ENCODE results near the gene FRY.

FRY gene

DNA sequence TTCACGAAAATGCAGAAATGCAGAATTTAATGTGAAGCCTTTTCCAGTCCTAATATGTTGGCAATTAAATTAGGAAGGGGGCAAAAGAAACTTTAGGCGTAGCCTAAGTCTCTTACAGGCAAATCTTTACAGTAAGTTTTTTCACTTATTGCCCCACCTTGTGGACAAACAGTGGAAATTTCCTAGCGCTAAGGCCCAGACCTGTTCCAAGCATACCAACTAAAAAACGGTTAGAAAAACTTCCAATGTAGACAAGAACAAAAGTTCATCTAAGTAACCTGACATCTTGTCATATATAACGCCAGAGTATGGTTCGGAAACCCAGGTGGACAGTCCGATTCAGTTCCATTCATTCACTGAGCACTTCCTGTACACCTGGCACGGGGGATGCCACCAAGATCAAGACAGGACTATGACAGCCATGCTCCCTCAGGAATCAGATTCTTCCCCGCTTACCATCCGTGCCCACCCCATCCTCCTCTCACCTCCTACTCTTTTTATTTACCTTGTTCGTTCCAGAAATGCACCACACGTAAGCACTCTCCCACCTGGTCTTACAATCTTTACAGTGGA is 278.6 kb downstream of the FRY start:
- no peaks in the 10 kb centered on the region for H3K9me3 ChIP-seq (ENCODE audit: control insufficient read depth, insufficient read depth, low read length)
- H3K36me3 ChIP-seq (ENCODE audit: control insufficient read depth, insufficient read depth, low read length) = no peaks in the 10 kb centered on the region
- DNase-seq (ENCODE audit: low read depth, low spot score) = peak; percentile 25
- H3K4me3 ChIP-seq (ENCODE audit: low read length) = no peak overlapping the region
- no peaks in the 10 kb centered on the region for H3K4me1 ChIP-seq (ENCODE audit: control insufficient read depth, insufficient read depth, low read length)
- no peaks in the 10 kb centered on the region for H3K27me3 ChIP-seq (ENCODE audit: control insufficient read depth, insufficient read depth, low read length)
- H3K27ac ChIP-seq (ENCODE audit: low read length) = no peak overlapping the region
- WGBS (ENCODE audit: insufficient coverage, insufficient read length) = no CpG with 5 or more reads among the region's 12 CpGs

DNA sequence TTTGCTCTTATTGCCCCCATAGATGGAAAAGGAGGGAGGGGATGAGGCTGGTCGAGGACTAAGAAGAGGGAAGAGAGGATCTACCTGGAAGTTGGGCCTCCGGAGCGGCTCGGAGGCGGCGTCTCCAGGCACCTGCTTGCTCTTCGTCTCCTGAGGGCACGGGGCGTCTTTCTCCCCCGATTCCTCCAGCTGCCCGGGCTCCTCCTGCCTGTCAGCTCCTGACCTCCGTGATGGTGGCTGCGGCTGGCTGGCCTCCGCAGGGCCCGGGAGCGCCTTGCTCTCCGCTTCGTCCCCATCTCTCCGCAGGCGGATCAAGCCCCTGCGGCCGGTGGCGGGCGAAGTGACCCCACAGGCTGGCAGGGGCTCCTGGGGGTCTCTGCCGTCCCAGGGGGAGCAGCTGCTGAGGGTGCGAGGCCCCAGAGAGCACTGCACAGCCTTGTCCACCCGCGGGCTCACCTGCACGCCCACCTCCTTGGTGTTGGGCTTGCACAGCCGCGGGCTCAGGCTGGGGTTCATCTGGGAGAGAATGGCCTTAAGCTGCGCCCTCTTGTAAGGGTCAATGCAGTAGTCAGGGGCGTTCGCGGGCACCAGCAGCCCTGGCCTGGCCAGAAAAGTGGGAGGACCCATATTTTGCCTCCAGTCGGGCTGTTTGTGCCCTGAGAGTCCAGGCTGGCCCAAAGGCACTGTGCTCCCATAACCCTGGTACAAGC is 279.8 kb downstream of the FRY start:
- Histone ChIP-seq H3K27ac (ENCODE audit: low read length) (no peak overlapping the region), H3K4me3 (ENCODE audit: low read length) (no peak overlapping the region), H3K27me3 (ENCODE audit: control insufficient read depth, insufficient read depth, low read length) (no peaks in the 10 kb centered on the region), H3K4me1 (ENCODE audit: control insufficient read depth, insufficient read depth, low read length) (no peaks in the 10 kb centered on the region), H3K36me3 (ENCODE audit: control insufficient read depth, insufficient read depth, low read length) (no peaks in the 10 kb centered on the region), H3K9me3 (ENCODE audit: control insufficient read depth, insufficient read depth, low read length) (no peaks in the 10 kb centered on the region)
- no CpG with 5 or more reads among the region's 36 CpGs for WGBS (ENCODE audit: insufficient coverage, insufficient read length)
- DNase-seq (ENCODE audit: low read depth, low spot score) = no peak

DNA sequence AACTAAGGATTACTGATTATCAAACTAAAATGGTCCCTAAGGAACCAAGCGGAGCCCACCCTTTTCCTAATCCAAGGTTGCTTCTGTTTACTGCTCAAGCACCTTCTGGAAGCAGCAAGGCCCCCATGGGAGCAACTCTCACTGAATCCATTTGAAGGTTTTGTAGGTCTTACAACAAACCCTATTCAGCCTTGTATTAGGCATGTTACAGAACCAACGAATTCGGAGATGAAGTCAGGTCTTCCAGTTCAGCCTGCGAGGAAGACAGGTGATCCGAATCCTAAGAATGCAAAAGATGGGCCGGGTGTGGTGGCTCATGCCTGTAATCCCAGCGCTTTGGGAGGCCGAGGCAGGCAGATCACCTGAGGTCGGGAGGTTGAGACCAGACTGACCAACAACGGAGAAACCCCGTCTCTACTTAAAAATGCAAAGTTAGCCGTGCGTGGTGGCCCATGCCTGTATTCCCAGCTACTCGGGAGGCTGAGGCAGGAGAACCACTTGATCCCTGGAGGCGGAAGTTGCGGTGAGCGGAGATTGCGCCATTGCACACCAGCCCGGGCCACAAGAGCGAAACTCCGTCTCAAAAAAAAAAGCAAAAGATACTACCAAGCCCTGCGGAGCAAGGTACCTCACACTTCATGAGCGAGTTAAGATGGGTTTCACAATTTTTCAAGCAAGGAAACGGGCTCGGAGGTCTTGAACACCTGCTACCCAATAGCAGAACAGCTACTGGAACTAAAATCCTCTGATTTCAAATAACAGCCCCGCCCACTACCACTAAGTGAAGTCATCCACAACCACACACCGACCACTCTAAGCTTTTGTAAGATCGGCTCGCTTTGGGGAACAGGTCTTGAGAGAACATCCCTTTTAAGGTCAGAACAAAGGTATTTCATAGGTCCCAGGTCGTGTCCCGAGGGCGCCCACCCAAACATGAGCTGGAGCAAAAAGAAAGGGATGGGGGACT is 283.0 kb downstream of the FRY start:
- Histone ChIP-seq H3K36me3 (ENCODE audit: control insufficient read depth, insufficient read depth, low read length) (no peaks in the 10 kb centered on the region), H3K9me3 (ENCODE audit: control insufficient read depth, insufficient read depth, low read length) (no peaks in the 10 kb centered on the region), H3K27me3 (ENCODE audit: control insufficient read depth, insufficient read depth, low read length) (no peaks in the 10 kb centered on the region), H3K4me3 (ENCODE audit: low read length) (peak overlapping the region; percentile 58; the same call in 1 of the 2 replicates), H3K4me1 (ENCODE audit: control insufficient read depth, insufficient read depth, low read length) (no peaks in the 10 kb centered on the region), H3K27ac (ENCODE audit: low read length) (no peak overlapping the region)
- WGBS (ENCODE audit: insufficient coverage, insufficient read length) = no CpG with 5 or more reads among the region's 32 CpGs
- DNase-seq (ENCODE audit: low read depth, low spot score) = peak; percentile 9

DNA sequence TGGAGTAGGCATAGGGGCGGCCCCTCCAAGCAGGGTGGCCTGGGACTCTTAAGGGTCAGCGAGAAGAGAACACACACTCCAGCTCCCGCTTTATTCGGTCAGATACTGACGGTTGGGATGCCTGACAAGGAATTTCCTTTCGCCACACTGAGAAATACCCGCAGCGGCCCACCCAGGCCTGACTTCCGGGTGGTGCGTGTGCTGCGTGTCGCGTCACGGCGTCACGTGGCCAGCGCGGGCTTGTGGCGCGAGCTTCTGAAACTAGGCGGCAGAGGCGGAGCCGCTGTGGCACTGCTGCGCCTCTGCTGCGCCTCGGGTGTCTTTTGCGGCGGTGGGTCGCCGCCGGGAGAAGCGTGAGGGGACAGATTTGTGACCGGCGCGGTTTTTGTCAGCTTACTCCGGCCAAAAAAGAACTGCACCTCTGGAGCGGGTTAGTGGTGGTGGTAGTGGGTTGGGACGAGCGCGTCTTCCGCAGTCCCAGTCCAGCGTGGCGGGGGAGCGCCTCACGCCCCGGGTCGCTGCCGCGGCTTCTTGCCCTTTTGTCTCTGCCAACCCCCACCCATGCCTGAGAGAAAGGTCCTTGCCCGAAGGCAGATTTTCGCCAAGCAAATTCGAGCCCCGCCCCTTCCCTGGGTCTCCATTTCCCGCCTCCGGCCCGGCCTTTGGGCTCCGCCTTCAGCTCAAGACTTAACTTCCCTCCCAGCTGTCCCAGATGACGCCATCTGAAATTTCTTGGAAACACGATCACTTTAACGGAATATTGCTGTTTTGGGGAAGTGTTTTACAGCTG is 283.9 kb downstream of the FRY start, which contains the start of the genes BRCA2 and ZAR1L:
Gene BRCA2 (plus strand): TSS at position 271 of the 790 bp plus-strand sequence. CDS start 953 bp downstream, outside the sequence.
Gene ZAR1L (minus strand): TSS at position 126 of the 790 bp plus-strand sequence. CDS start 3,438 bp downstream, outside the sequence.
- Histone ChIP-seq H3K36me3 (ENCODE audit: control insufficient read depth, insufficient read depth, low read length) (no peaks in the 10 kb centered on the region), H3K27ac (ENCODE audit: low read length) (no peak within 1 kb of the TSS), H3K27me3 (ENCODE audit: control insufficient read depth, insufficient read depth, low read length) (no peaks in the 10 kb centered on the region), H3K4me1 (ENCODE audit: control insufficient read depth, insufficient read depth, low read length) (no peaks in the 10 kb centered on the region), H3K9me3 (ENCODE audit: control insufficient read depth, insufficient read depth, low read length) (no peaks in the 10 kb centered on the region), H3K4me3 (ENCODE audit: low read length) (peak within 1 kb of the TSS; percentile 58; the same call in 1 of the 2 replicates)
- peak; percentile 55 for DNase-seq (ENCODE audit: low read depth, low spot score)
- WGBS (ENCODE audit: insufficient coverage, insufficient read length) = no CpG with 5 or more reads among the region's 60 CpGs

DNA sequence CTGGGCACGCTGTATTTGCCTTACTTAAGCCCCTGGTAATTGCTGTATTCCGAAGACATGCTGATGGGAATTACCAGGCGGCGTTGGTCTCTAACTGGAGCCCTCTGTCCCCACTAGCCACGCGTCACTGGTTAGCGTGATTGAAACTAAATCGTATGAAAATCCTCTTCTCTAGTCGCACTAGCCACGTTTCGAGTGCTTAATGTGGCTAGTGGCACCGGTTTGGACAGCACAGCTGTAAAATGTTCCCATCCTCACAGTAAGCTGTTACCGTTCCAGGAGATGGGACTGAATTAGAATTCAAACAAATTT is 284.4 kb downstream of the FRY start:
- no peak for DNase-seq (ENCODE audit: low read depth, low spot score)
- no peaks in the 10 kb centered on the region for H3K4me1 ChIP-seq (ENCODE audit: control insufficient read depth, insufficient read depth, low read length)
- H3K27ac ChIP-seq (ENCODE audit: low read length) = no peak overlapping the region
- no CpG with 5 or more reads among the region's 13 CpGs for WGBS (ENCODE audit: insufficient coverage, insufficient read length)
- H3K27me3 ChIP-seq (ENCODE audit: control insufficient read depth, insufficient read depth, low read length) = no peaks in the 10 kb centered on the region
- peak overlapping the region; percentile 58; the same call in 1 of the 2 replicates for H3K4me3 ChIP-seq (ENCODE audit: low read length)
- H3K36me3 ChIP-seq (ENCODE audit: control insufficient read depth, insufficient read depth, low read length) = no peaks in the 10 kb centered on the region
- no peaks in the 10 kb centered on the region for H3K9me3 ChIP-seq (ENCODE audit: control insufficient read depth, insufficient read depth, low read length)

DNA sequence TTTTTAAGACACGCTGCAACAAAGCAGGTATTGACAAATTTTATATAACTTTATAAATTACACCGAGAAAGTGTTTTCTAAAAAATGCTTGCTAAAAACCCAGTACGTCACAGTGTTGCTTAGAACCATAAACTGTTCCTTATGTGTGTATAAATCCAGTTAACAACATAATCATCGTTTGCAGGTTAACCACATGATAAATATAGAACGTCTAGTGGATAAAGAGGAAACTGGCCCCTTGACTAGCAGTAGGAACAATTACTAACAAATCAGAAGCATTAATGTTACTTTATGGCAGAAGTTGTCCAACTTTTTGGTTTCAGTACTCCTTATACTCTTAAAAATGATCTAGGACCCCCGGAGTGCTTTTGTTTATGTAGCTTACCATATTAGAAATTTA is 284.9 kb downstream of the FRY start:
- Histone ChIP-seq H3K4me3 (ENCODE audit: low read length) (no peak overlapping the region; the same call in 1 of the 2 replicates), H3K9me3 (ENCODE audit: control insufficient read depth, insufficient read depth, low read length) (no peaks in the 10 kb centered on the region), H3K36me3 (ENCODE audit: control insufficient read depth, insufficient read depth, low read length) (no peaks in the 10 kb centered on the region), H3K4me1 (ENCODE audit: control insufficient read depth, insufficient read depth, low read length) (no peaks in the 10 kb centered on the region), H3K27ac (ENCODE audit: low read length) (no peak overlapping the region), H3K27me3 (ENCODE audit: control insufficient read depth, insufficient read depth, low read length) (no peaks in the 10 kb centered on the region)
- no CpG with 5 or more reads among the region's 6 CpGs for WGBS (ENCODE audit: insufficient coverage, insufficient read length)
- no peak for DNase-seq (ENCODE audit: low read depth, low spot score)

DNA sequence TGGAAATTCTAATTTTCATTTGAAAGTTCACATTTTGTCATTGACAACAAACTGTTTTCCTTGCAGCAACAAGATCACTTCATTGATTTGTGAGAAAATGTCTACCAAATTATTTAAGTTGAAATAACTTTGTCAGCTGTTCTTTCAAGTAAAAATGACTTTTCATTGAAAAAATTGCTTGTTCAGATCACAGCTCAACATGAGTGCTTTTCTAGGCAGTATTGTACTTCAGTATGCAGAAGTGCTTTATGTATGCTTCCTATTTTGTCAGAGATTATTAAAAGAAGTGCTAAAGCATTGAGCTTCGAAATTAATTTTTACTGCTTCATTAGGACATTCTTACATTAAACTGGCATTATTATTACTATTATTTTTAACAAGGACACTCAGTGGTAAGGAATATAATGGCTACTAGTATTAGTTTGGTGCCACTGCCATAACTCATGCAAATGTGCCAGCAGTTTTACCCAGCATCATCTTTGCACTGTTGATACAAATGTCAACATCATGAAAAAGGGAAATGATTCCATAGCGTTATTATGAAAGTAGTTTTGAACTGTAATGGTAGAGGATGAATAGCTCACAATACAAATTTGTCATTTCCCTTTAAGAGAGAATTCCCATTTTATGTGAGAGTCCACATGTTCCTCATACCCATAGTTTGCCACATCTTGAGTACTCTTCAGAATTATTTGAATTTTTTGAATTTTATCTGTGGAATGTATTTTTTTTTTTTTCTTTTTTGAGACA is 286.3 kb downstream of the FRY start:
- WGBS (ENCODE audit: insufficient coverage, insufficient read length) = no CpG with 5 or more reads among the region's 2 CpGs
- no peaks in the 10 kb centered on the region for H3K4me1 ChIP-seq (ENCODE audit: control insufficient read depth, insufficient read depth, low read length)
- H3K27ac ChIP-seq (ENCODE audit: low read length) = no peak overlapping the region
- no peaks in the 10 kb centered on the region for H3K9me3 ChIP-seq (ENCODE audit: control insufficient read depth, insufficient read depth, low read length)
- no peak overlapping the region for H3K4me3 ChIP-seq (ENCODE audit: low read length)
- H3K36me3 ChIP-seq (ENCODE audit: control insufficient read depth, insufficient read depth, low read length) = no peaks in the 10 kb centered on the region
- no peaks in the 10 kb centered on the region for H3K27me3 ChIP-seq (ENCODE audit: control insufficient read depth, insufficient read depth, low read length)
- DNase-seq (ENCODE audit: low read depth, low spot score) = no peak

DNA sequence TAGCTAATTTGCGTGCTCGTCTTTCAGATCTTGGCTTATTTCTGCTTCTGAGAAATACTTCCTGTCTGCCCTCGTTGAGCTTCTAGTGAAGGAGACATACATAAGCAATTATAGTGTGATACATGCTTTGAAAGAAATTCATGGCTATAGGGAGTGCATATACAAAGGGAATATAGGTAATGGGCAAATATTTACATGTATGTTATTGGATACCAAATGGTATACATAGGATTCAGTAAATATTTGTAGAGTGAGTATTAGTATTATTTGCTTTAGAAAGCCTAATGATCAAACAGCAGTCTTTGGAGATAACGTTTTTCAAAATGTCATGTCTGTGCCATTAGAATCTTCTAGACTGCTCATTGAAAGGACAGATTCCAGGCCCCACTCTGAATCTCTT is 289.0 kb downstream of the FRY start:
- Histone ChIP-seq H3K27me3 (ENCODE audit: control insufficient read depth, insufficient read depth, low read length) (no peaks in the 10 kb centered on the region), H3K4me1 (ENCODE audit: control insufficient read depth, insufficient read depth, low read length) (no peaks in the 10 kb centered on the region), H3K9me3 (ENCODE audit: control insufficient read depth, insufficient read depth, low read length) (no peaks in the 10 kb centered on the region), H3K27ac (ENCODE audit: low read length) (no peak overlapping the region), H3K36me3 (ENCODE audit: control insufficient read depth, insufficient read depth, low read length) (no peaks in the 10 kb centered on the region), H3K4me3 (ENCODE audit: low read length) (no peak overlapping the region)
- no CpG with 5 or more reads among the region's 4 CpGs for whole genome bisulfite sequencing (ENCODE audit: insufficient coverage, insufficient read length)
- no peak for DNase-seq (ENCODE audit: low read depth, low spot score)

DNA sequence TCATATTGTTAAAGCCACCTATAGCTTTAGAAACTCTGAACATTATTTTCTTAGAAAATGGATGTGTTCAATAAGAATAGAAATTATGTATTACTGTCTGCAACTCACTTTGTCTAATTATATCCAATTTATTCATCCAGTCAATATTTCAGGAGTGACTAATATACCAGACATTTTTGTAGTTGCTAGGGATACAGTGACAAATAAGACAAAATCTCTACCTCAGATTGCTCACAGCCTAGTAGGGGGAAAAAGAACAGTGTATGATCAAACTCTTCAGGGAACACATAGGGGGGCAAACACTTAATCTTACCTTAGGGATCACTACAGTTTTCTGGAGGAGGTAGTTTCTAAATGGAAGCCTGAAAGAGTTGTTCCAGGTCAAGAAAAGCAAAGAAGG is 292.3 kb downstream of the FRY start:
- Histone ChIP-seq H3K27ac (ENCODE audit: low read length) (no peak overlapping the region), H3K9me3 (ENCODE audit: control insufficient read depth, insufficient read depth, low read length) (no peaks in the 10 kb centered on the region), H3K27me3 (ENCODE audit: control insufficient read depth, insufficient read depth, low read length) (no peaks in the 10 kb centered on the region), H3K4me3 (ENCODE audit: low read length) (no peak overlapping the region), H3K4me1 (ENCODE audit: control insufficient read depth, insufficient read depth, low read length) (no peaks in the 10 kb centered on the region), H3K36me3 (ENCODE audit: control insufficient read depth, insufficient read depth, low read length) (no peaks in the 10 kb centered on the region)
- no peak for DNase-seq (ENCODE audit: low read depth, low spot score)
